Ectodermal cell (in vitro differentiated cells): ENCODE results near the gene LPCAT1.

Experiments used
- H3K27ac ChIP-seq: 2 replicates; pipeline ENCODE4 v1.7.0; 2013; ENCODE audit warnings: mild to moderate bottlenecking, low read depth, low read length; ENCODE audit not compliant: insufficient read depth, poor library complexity, severe bottlenecking
- H3K27me3 ChIP-seq: 2 replicates; pipeline ENCODE4 v1.7.0; 2013; ENCODE audit warnings: mild to moderate bottlenecking, low read length; ENCODE audit not compliant: insufficient read depth, control insufficient read depth, poor library complexity, severe bottlenecking
- H3K36me3 ChIP-seq: one replicate; pipeline ENCODE4 v1.7.0; 2013; ENCODE audit warnings: low read length; ENCODE audit not compliant: control insufficient read depth, insufficient read depth
- H3K4me1 ChIP-seq: one replicate; pipeline ENCODE4 v1.7.0; 2013; ENCODE audit warnings: low read length; ENCODE audit not compliant: control insufficient read depth, insufficient read depth
- H3K4me3 ChIP-seq: 2 replicates; pipeline ENCODE4 v1.7.0; 2013; ENCODE audit warnings: low read depth, low read length, control low read depth; ENCODE audit not compliant: insufficient read depth
- H3K9me3 ChIP-seq: 2 replicates; pipeline ENCODE4 v1.7.0; 2013; ENCODE audit warnings: mild to moderate bottlenecking, low read length, moderate library complexity; ENCODE audit not compliant: control insufficient read depth
- WGBS, 2 experiments: methylation state at CpG; one replicate each; pipeline ENCODE4 v1.1.7; 2013; ENCODE audit warnings: missing lambda C conversion rate in 2 of 2; 5-methylcytosine and 5-hydroxymethylcytosine counted together

The LPCAT1 gene

DNA sequence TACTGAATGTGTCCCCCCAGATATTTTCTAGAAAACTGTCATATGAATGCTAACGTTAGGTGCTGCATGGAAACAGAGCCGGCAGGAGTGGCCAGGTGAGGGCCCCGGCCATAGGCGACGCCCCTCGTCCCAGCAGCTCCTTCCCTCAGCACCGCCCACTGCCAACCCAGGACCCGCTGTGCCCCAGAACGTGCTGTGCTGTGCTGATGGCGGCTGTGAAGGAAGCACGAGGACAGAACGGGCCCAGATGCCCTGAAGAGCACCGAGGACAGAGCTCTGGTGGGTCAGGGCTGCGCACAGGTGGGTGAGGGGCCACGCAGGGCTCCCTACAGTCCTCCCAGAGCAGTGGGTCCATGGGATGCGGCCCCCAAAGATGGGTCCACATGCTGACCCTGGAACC is 30.3 kb downstream of the LPCAT1 start:
- no peaks in the 10 kb centered on the region for H3K27me3 ChIP-seq
- 93 to 96% methylated on average over 16 of the region's 16 CpGs for WGBS, 2 experiments
- no peaks in the 10 kb centered on the region for H3K4me1 ChIP-seq
- no peak overlapping the region for H3K27ac ChIP-seq
- H3K36me3 ChIP-seq = peaks cover 14% of the 10 kb centered on the region
- H3K9me3 ChIP-seq = no peaks in the 10 kb centered on the region
- no peak overlapping the region for H3K4me3 ChIP-seq

DNA sequence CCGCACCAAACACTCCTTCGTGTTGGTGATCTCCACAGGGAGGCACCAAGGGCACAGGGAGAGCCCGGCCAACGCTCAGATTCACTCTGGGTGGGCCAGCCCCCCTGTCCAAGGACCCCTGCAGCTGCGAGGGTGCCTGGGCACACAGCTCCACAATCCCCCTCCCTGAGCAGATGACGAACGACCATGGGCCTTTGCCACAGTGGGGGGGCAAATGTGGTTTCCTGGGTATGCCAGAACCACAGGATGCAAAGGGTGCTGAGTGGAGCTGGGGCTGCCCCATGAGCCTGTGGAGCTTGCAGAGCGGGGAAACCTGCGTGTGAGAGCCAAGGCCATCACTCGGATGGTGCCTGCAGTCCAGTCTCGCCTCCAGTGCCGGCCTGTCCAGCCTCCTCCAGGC is 31.0 kb downstream of the LPCAT1 start:
- Histone ChIP-seq H3K36me3 (peaks cover 17% of the 10 kb centered on the region), H3K9me3 (no peaks in the 10 kb centered on the region), H3K27me3 (no peaks in the 10 kb centered on the region), H3K27ac (no peak overlapping the region), H3K4me3 (no peak overlapping the region), H3K4me1 (no peaks in the 10 kb centered on the region)
- WGBS, 2 experiments = 90 to 91% methylated on average over 12 of the region's 12 CpGs

DNA sequence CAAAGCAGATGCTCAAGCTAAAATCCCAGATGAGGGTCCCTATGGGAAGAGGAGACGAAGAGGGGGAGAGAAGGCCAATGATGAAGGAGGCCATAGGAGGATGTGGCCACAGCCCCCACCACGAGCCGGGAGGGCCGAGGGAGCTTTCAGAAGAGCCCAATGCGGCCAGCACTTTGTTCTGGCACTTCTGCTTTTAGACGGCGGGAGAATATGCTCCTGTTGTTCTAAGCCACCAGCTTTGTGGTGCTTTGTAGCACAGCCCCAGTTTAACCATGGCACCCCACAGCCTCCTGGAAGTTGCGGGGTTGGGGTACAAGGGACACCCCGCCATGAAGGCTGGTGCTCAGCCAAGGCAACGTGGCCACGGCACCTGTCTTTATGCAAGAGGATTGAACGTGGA is 33.4 kb downstream of the LPCAT1 start:
- Histone ChIP-seq H3K4me3 (no peak overlapping the region), H3K27me3 (no peaks in the 10 kb centered on the region), H3K9me3 (no peaks in the 10 kb centered on the region), H3K36me3 (peaks cover 28% of the 10 kb centered on the region), H3K4me1 (no peaks in the 10 kb centered on the region), H3K27ac (no peak overlapping the region)
- 96% methylated on average over 12 of the region's 12 CpGs for WGBS, 2 experiments

DNA sequence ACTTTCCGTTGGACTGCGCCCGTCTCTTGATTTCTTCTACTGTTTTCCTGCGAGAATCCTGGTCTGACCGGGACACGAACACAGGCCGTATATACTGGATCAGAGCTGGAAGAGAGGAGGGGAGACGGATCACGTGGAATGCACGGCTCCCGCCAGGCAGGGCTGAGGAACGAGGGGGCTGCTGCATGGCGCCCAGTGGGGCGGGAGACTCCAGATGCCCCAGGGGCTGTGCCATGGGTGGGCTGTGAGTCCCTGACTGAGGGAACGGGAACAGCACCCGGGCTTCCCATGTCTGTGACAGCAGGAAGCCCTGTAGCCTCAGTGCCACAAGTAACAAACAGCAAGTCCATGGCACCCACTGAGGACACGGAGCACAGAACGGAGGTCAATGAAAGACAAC is 34.0 kb downstream of the LPCAT1 start:
- Histone ChIP-seq H3K4me1 (no peaks in the 10 kb centered on the region), H3K9me3 (no peaks in the 10 kb centered on the region), H3K27me3 (no peaks in the 10 kb centered on the region), H3K27ac (no peak overlapping the region), H3K36me3 (peaks cover 28% of the 10 kb centered on the region), H3K4me3 (no peak overlapping the region)
- 93 to 95% methylated on average over 18 of the region's 18 CpGs for WGBS, 2 experiments

DNA sequence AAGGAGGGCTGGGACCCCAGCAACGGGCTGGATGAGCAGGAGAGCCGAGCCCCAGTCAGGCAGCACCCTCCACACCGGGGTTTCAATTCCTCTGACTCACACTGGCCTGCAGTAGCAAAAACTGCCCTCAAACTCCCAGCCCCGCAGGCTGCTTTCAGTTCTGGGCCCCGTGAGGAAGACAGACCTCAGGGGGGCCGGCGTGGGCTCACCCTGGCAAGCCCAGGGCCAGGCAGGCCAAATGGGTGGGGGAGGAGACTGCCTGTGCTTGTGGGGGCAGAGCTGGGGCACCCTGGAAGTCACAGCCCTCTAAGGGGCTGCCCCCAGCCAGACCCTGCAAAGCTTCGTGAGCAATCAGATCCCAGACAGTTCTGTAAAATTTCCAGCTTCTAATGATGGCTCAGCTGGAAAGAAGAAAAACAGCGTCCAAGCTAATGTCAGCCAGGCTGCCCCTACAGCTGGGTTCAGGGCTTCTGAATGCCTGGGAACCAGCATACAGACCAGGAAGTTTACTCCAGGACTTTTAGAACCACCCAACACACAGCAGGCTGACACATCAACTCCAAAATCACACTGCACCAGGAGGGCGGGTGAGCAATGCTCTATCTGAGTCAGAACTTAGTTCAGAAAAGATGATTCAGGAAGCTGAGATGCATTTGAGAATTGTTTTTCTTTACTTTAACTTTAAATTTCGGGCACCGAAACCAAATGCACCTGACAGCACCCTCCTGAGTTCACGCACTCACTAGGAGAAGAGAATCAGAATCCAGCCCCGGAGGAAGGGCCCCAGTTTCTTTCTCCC is 34.7 kb downstream of the LPCAT1 start:
- Histone ChIP-seq H3K4me1 (no peaks in the 10 kb centered on the region), H3K9me3 (no peaks in the 10 kb centered on the region), H3K4me3 (no peak overlapping the region), H3K27ac (no peak overlapping the region), H3K27me3 (no peaks in the 10 kb centered on the region), H3K36me3 (peaks cover 23% of the 10 kb centered on the region)
- 94 to 95% methylated on average over 14 of the region's 14 CpGs for WGBS, 2 experiments

DNA sequence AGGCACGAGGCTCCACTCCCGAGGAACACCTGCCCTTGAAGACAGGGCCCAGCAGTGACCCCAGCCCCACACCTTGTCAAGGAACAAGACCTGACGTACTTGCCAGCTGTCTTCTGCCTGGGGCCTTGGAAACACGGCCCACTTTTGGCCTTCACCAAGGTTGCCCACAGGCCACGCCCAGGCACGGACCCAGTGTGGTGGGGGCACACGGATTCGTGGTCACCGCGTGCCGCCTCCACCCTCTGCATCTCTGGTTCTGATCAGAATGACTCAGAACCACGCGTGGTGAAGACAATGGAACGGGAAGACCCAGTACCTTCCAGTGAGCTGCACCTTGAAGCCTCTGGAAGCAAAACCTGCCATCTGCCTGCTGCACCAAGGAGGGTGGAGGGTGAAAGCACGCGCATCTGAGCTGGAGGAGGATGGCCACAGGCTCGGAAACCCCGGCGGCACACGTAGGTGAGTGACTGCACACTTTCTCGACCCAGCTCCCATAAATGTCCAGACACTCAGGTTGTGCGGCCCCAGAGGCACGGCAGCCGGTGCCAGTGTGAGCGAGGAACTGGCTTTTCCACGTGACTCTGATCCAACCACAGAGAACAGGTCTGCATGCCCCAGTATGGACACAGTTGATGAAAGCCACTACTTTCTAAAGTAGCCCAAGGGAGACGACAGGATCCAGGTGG is 36.5 kb downstream of the LPCAT1 start:
- Histone ChIP-seq H3K36me3 (peaks cover 23% of the 10 kb centered on the region), H3K27me3 (no peaks in the 10 kb centered on the region), H3K4me3 (no peak overlapping the region), H3K9me3 (no peaks in the 10 kb centered on the region), H3K27ac (no peak overlapping the region), H3K4me1 (no peaks in the 10 kb centered on the region)
- 95 to 96% methylated on average over 27 of the region's 27 CpGs for WGBS, 2 experiments

DNA sequence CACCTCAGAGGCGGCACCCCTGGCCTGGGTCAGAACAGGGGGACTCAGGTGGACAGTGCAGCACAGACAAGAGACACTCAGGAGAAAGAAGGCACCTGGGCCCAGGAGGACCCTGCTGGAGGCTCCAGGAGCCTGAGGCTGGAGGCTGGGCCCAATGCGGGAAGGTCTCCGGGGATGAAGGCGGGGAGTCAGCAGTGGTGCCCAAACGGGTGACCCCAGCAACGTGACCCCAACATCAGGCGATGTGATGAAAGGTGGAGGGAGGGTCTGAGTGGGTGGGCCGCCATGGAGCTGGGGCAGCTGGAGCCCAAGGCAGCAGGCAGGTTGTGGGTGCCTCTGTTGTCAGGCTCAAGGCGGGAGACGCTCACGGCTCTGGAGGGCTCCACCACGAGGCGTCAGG is 37.5 kb downstream of the LPCAT1 start:
- peaks cover 21% of the 10 kb centered on the region for H3K36me3 ChIP-seq

DNA sequence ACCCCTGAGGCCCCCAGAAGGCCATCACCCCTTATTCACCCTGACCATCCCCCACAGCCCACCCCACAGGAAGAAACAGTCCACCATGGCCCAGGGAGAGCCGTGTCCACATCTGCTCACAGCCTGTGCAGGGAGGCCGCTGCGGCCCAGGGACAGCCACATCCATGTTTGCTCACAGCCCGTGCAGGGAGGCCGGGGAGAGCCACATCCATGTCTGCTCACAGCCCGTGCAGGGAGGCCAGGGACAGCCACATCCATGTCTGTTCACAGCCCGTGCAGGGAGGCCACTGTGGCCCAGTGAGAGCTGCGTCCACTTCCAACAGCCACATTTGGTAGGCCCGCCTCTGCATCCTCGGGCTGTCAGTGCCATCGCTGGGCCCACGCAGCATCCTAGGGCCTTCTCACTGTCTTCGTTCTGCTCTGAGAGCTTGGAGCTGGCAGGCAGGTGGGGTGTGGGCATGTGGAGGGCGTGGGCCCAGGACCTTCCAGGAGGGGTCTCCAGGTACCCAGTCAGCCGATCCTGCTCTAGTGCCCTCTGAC is 38.1 kb downstream of the LPCAT1 start:
- Histone ChIP-seq H3K9me3 (no peaks in the 10 kb centered on the region), H3K27ac (no peak overlapping the region), H3K27me3 (no peaks in the 10 kb centered on the region), H3K4me1 (no peaks in the 10 kb centered on the region), H3K36me3 (peaks cover 19% of the 10 kb centered on the region), H3K4me3 (no peak overlapping the region)
- WGBS, 2 experiments = 90 to 92% methylated on average over 15 of the region's 15 CpGs

More for the DNA sequence above, 37.5 kb downstream of the LPCAT1 start:
- H3K9me3 ChIP-seq = no peaks in the 10 kb centered on the region
- WGBS, 2 experiments = 94 to 95% methylated on average over 13 of the region's 13 CpGs
- H3K27me3 ChIP-seq = no peaks in the 10 kb centered on the region
- H3K4me3 ChIP-seq = no peak overlapping the region
- H3K4me1 ChIP-seq = no peaks in the 10 kb centered on the region
- H3K27ac ChIP-seq = no peak overlapping the region

DNA sequence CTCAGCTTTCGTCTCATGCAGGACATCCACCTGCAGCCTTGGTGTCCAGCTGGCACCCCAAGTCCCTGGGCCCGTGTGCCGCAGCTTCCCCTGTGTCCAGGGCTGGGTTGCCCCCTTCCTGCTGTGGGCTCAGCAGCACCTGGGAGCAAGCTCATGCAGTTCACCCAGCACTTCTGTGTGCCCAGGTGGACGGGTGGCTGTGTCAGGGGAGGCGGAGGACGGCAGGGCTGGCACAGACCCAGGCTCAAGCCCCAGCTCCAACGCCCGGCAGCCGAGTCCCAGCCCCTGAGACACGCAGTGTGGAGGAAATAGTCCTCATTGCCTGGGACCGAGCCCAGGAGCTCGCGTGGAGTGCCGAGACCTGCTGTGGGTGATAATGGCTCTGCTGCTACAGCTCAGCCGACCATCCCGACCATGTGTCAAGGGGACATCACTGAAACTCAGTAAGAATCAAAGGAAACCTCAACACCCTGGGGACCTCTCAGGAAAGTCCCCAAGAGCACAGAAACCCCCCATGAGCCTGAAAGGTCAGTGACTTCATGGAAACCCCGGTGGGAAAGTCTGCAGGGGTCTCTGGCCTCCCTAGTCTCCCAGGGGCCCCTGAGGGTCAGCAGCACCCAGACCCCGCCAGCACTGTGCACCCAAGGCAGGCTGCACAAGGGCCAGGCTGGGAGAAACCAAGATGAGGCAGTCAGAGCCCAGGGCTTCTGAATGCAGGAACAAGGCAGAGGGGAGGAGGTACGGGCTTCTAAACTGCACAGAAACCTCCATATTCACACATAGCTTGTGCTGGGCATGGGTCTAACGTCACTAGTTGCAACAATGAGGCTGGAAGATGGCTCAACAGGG is 38.8 kb downstream of the LPCAT1 start:
- Histone ChIP-seq H3K9me3 (no peaks in the 10 kb centered on the region), H3K27me3 (no peaks in the 10 kb centered on the region), H3K4me1 (no peaks in the 10 kb centered on the region), H3K4me3 (no peak overlapping the region), H3K36me3 (peaks cover 19% of the 10 kb centered on the region), H3K27ac (no peak overlapping the region)
- WGBS, 2 experiments = 93 to 94% methylated on average over 20 of the region's 20 CpGs
